GM12891 (cell line): ENCODE results near the gene ATOH7.

ENCODE experiments used
- PAX5 ChIP-seq: IDR thresholded peaks from 2 replicates; pipeline ENCODE4 v1.6.1; 2011; ENCODE audit warnings: low read length, moderate library complexity, mild to moderate bottlenecking; ENCODE audit not compliant: insufficient read depth, severe bottlenecking
- POLR2A ChIP-seq: IDR thresholded peaks from 2 replicates; pipeline ENCODE4 v1.6.1; 2011; ENCODE audit warnings: low read depth, low read length, control low read depth
- POLR2AphosphoS5 ChIP-seq: IDR thresholded peaks from 2 replicates; pipeline ENCODE4 v1.6.1; 2011; ENCODE audit warnings: low read depth, low read length, control low read depth
- POU2F2 ChIP-seq: IDR thresholded peaks from 2 replicates; pipeline ENCODE4 v1.6.1; 2011; ENCODE audit warnings: low read depth, mild to moderate bottlenecking, control low read depth, low read length, moderate library complexity
- SPI1 ChIP-seq: IDR thresholded peaks from 2 replicates; pipeline ENCODE4 v1.6.1; 2011; ENCODE audit warnings: low read depth, low read length, control low read depth
- TAF1 ChIP-seq: IDR thresholded peaks from 2 replicates; pipeline ENCODE4 v1.6.1; 2011; ENCODE audit warnings: low read depth, low read length, control low read depth

DNA sequence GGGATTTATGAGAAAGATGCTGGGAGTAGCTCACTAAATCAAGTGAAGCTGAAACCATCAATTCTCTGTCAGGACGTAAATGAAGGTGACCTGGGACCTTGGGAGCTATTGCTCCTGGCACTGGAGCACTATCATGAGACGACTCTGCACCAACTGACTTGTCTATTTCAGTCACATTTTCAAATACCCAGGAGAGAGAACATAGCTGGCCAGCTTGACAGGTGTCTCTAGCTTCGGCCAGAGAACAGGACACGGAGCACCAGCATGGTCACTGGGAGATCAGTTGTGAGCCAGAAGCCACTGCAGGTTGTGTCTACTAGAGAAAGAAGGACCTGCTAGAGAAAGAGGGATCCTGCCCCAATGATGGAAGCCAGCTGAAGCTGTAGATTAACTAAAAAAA is 17.4 kb upstream of the ATOH7 start:
- TF ChIP-seq POLR2A: no peak
- TF ChIP-seq POLR2AphosphoS5: no peak
- no peak for TF ChIP-seq TAF1
- TF ChIP-seq SPI1: no peak
- no peak for TF ChIP-seq POU2F2
- TF ChIP-seq PAX5: no peak
